ENCODE data around the gene ATXN7L2. TPM values are rescaled to one million over a fixed set of nuclear protein-coding genes. Genes with fewer than 3 reads are reported as not detected.

Gene ATXN7L2
- total and polyA plus RNA-seq, 2 of the 8 experiments (the other 6 are each of a cell fraction or from before 2014, with no cell fraction given) = 8.1 to 9.3 TPM

DNA sequence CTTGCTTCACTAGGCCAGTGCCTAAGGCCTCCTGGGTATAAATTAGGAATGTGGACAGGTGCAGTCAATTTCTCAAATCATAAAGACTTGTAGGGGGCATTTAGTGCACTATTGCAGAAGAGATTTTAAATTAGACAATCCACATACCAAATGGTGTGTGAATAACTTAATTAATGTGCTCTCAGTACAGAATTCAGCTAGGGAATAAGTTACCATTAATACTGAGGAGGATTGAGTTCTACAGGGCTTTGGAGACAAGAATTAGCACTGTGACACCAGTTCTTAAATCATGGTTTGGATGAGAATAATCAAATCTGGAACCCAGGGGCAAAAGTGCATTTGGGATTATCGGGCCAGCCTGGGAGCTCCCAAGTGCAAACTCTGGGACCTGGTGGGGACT lies 15.6 kb upstream of the ATXN7L2 start:
- FAIRE-seq = no peak
- no peak for DNase-seq (ENCODE audit: low read depth in 1 of 2, low spot score in 2 of 2)
- no peak overlapping the region for H2BK12ac ChIP-seq (ENCODE audit: low read depth, low read length)
- H3K4ac ChIP-seq (replicated peaks; ENCODE audit: insufficient read length, low read depth, low read length) = no peak overlapping the region
- H3K9ac ChIP-seq (replicated peaks in 1 of 4; ENCODE audit: extremely low read depth in 1 of 4, low read depth in 3 of 4, low read length in 3 of 4) = no peak overlapping the region
- no peak overlapping the region for H3K18ac ChIP-seq (ENCODE audit: extremely low read depth, low read length)
- no peak overlapping the region for H3K4me3 ChIP-seq (ENCODE audit: extremely low read depth in 1 of 4, insufficient read depth in 2 of 4, low read depth in 3 of 4, low read length in 4 of 4)
- no peak overlapping the region for H4K91ac ChIP-seq (replicated peaks; ENCODE audit: insufficient read length, low read length)
- ChIA-PET POLR2A (ENCODE audit: partially characterized antibody) (interaction anchor here (1.4 to 2.0 kb wide), 2 partner anchors 10 to 42 kb away, joined by 5 to 6 read pairs; partner anchors contain the start of gene PSMA5), CTCF (ENCODE audit: partially characterized antibody) (interaction anchor here (0.6 to 2.2 kb wide), 6 partner anchors 11 to 64 kb away, joined by 3 to 9 read pairs (median 6); no protein-coding TSS in a partner anchor)
- no peaks in the 10 kb centered on the region for H3K9me3 ChIP-seq (ENCODE audit: insufficient read depth in 2 of 2, low read depth in 1 of 2, low read length in 1 of 2)
- H2AFZ ChIP-seq (ENCODE audit: low read length) = no peak overlapping the region
- no peaks in the 10 kb centered on the region for H3K36me3 ChIP-seq (ENCODE audit: control insufficient read depth in 2 of 4, insufficient read depth in 4 of 4, low read length in 3 of 4)
- peaks cover 4 to 52% (median 40%) of the 10 kb centered on the region in 4 experiments for H3K27me3 ChIP-seq (replicated peaks in 1 of 4; ENCODE audit: control insufficient read depth in 3 of 4, extremely low read depth in 1 of 4, insufficient read depth in 3 of 4, low read length in 3 of 4)
- H3K14ac ChIP-seq (ENCODE audit: insufficient read length) = no peak overlapping the region
- TF ChIP-seq YY1 (IDR thresholded peaks at IDR 0.05; ENCODE audit: low read depth, low read length) = no peak
- TF ChIP-seq, protein P1, sequence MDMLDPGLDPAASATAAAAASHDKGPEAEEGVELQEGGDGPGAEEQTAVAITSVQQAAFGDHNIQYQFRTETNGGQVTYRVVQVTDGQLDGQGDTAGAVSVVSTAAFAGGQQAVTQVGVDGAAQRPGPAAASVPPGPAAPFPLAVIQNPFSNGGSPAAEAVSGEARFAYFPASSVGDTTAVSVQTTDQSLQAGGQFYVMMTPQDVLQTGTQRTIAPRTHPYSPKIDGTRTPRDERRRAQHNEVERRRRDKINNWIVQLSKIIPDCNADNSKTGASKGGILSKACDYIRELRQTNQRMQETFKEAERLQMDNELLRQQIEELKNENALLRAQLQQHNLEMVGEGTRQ (IDR thresholded peaks at IDR 0.05; ENCODE audit: low read length) = no peak
- no peak for TF ChIP-seq ASH2L (IDR thresholded peaks at IDR 0.05; ENCODE audit: low read length)
- TF ChIP-seq GABPA (IDR thresholded peaks at IDR 0.05; ENCODE audit: borderline replicate concordance, insufficient read depth, low read length) = no peak
- TF ChIP-seq EGR1 (IDR thresholded peaks at IDR 0.05; ENCODE audit: borderline replicate concordance, low read depth, low read length) = no peak
- no peak for TF ChIP-seq TEAD4 (IDR thresholded peaks at IDR 0.05; ENCODE audit: low read depth, low read length)
- TF ChIP-seq POLR2AphosphoS5 (IDR thresholded peaks at IDR 0.05; ENCODE audit: low read depth, low read length) = no peak
- no peak for TF ChIP-seq RFX5 (IDR thresholded peaks at IDR 0.05; ENCODE audit: borderline replicate concordance, low read depth, low read length)
- no peak for TF ChIP-seq HDAC2 (IDR thresholded peaks at IDR 0.05; ENCODE audit: borderline replicate concordance in 1 of 2, low read depth in 2 of 2, low read length in 2 of 2)
- no peak overlapping the region; a peak in 1 of 4 replicates for H3K4me2 ChIP-seq (ENCODE audit: insufficient read depth in 1 of 2, low read depth in 2 of 2, low read length in 2 of 2)
- no peak overlapping the region for H2AK5ac ChIP-seq (ENCODE audit: low read depth, low read length)
- H2BK5ac ChIP-seq (ENCODE audit: low read depth, low read length) = no peak overlapping the region
- H3K27ac ChIP-seq (ENCODE audit: low read depth, low read length) = no peak overlapping the region
- no peak overlapping the region for H2BK15ac ChIP-seq (ENCODE audit: low read length)
- peaks cover 8% of the 10 kb centered on the region; the same call in 1 of the 2 replicates for H3K23me2 ChIP-seq (ENCODE audit: low read depth, low read length)
- no peaks in the 10 kb centered on the region for H4K20me1 ChIP-seq (replicated peaks in 1 of 2; ENCODE audit: control insufficient read depth in 1 of 2, insufficient read depth in 2 of 2, low read length in 2 of 2)
- H3K4me1 ChIP-seq (replicated peaks in 1 of 4; ENCODE audit: control insufficient read depth in 3 of 4, insufficient read depth in 4 of 4, low read length in 3 of 4) = peaks cover 0 to 8% (median 1%) of the 10 kb centered on the region in 4 experiments; a peak in 5 of 7 replicates
- no peak overlapping the region for H2BK20ac ChIP-seq (ENCODE audit: low read length)
- no peak overlapping the region for H4K5ac ChIP-seq (ENCODE audit: insufficient read length, low read depth, low read length)
- no peaks in the 10 kb centered on the region for H3K79me1 ChIP-seq (ENCODE audit: low read depth, low read length)
- no peak overlapping the region for H3K23ac ChIP-seq (ENCODE audit: insufficient read length)
- H3K79me2 ChIP-seq (ENCODE audit: control insufficient read depth in 1 of 2, insufficient read depth in 2 of 2, low read length in 2 of 2) = no peaks in the 10 kb centered on the region
- H4K8ac ChIP-seq (ENCODE audit: extremely low read depth, insufficient read depth, low read length) = no peak overlapping the region
- H3K56ac ChIP-seq (replicated peaks; ENCODE audit: insufficient read length, low read depth, low read length) = no peak overlapping the region
- WGBS, 2 experiments (ENCODE audit: extremely low coverage in 1 of 2, insufficient coverage in 1 of 2, insufficient read length in 1 of 2, insufficient replicate concordance in 2 of 2, low coverage in 1 of 2, low lambda C conversion rate in 2 of 2, missing lambda C conversion rate in 1 of 2) = 75% methylated on average over 1 of the region's 1 CpG; no CpG with 5 or more reads in 1 of the 2 experiments
- H2BK120ac ChIP-seq (replicated peaks; ENCODE audit: low read depth, low read length) = no peak overlapping the region
